Measurements from ENCODE around the gene B4GALT7.

GRCh38 chr5:177569894-177570293 lies 30.0 kb upstream of the B4GALT7 start:
- no peak for TF ChIP-seq CTCF (IDR thresholded peaks at IDR 0.05; ENCODE audit: borderline replicate concordance, extremely low read depth, low read length, poor library complexity, severe bottlenecking)
- TF ChIP-seq EZH2 (IDR thresholded peaks at IDR 0.05; ENCODE audit: borderline replicate concordance, low read depth, low read length, severe bottlenecking): no peak
